CD14-positive monocyte (primary cell): ENCODE results near the gene IL36G. TPM values are rescaled to one million over a fixed set of nuclear protein-coding genes. Genes with fewer than 3 reads are reported as not detected.

Experiments used
- DNase-seq, 3 donors: peaks; one replicate each; pipeline ENCODE4 v3.0.0-alpha.2; 2011 to 2022
- H2AFZ ChIP-seq: 2 replicates; pipeline ENCODE4 v1.6.0; 2012; ENCODE audit warnings: mild to moderate bottlenecking, low read depth, low read length, inconsistent platforms; ENCODE audit not compliant: insufficient read depth, poor library complexity, severe bottlenecking
- H3K27ac ChIP-seq, 2 donors: 1 replicate in 1 of 2; 2 replicates in 1 of 2; pipeline ENCODE4 v1.5.1; 2012 to 2013; ENCODE audit warnings: low read length in 2 of 2, control low read depth in 1 of 2, inconsistent platforms in 1 of 2, low read depth in 1 of 2, mild to moderate bottlenecking in 1 of 2
- H3K27me3 ChIP-seq, 2 donors: one replicate each; pipeline versions ENCODE4 v1.6.0 to v1.6.1; 2011 to 2013; ENCODE audit warnings: low read length in 2 of 2; ENCODE audit not compliant: control insufficient read depth in 2 of 2, insufficient read depth in 2 of 2
- H3K36me3 ChIP-seq, 2 donors: replicated peaks in 1 of 2; 1 replicate in 1 of 2; 2 replicates in 1 of 2; pipeline versions ENCODE4 v1.5.1 to v1.6.1; 2012 to 2013; ENCODE audit warnings: low read length in 2 of 2, control low read depth in 1 of 2, inconsistent platforms in 1 of 2, mild to moderate bottlenecking in 1 of 2; ENCODE audit not compliant: insufficient read depth in 2 of 2, control insufficient read depth in 1 of 2
- H3K4me1 ChIP-seq, 2 donors: 1 replicate in 1 of 2; 2 replicates in 1 of 2; pipeline versions ENCODE4 v1.5.1 to v1.6.1; 2012 to 2013; ENCODE audit warnings: low read length in 2 of 2, control low read depth in 1 of 2, inconsistent platforms in 1 of 2, mild to moderate bottlenecking in 1 of 2, moderate library complexity in 1 of 2; ENCODE audit not compliant: insufficient read depth in 2 of 2, control insufficient read depth in 1 of 2
- H3K4me2 ChIP-seq: replicated peaks from 2 replicates; pipeline ENCODE3; 2012; ENCODE audit warnings: low read length, moderate library complexity, mild to moderate bottlenecking; ENCODE audit not compliant: poor library complexity, severe bottlenecking; ENCODE audit errors: extremely low read depth
- H3K4me3 ChIP-seq, 3 experiments: fragments of 200-600 bp in 1 of 3; sonication (generic) in 1 of 3; replicated peaks in 1 of 3; 1 replicate in 2 of 3; 2 replicates in 1 of 3; pipeline ENCODE4 v1.5.1; 2011 to 2013; ENCODE audit warnings: low read length in 3 of 3, mild to moderate bottlenecking in 3 of 3, control low read depth in 2 of 3, low read depth in 2 of 3, inconsistent platforms in 1 of 3, moderate library complexity in 1 of 3
- H3K79me2 ChIP-seq: 2 replicates; pipeline ENCODE4 v1.6.0; 2012; ENCODE audit warnings: mild to moderate bottlenecking, control low read depth, inconsistent platforms, low read length, moderate library complexity; ENCODE audit not compliant: insufficient read depth
- H3K9ac ChIP-seq: 2 replicates; pipeline ENCODE4 v1.6.0; 2017; ENCODE audit warnings: low read length, mild to moderate bottlenecking; ENCODE audit not compliant: insufficient read depth, poor library complexity, severe bottlenecking
- H3K9me3 ChIP-seq, 2 donors: replicated peaks in 1 of 2; 1 replicate in 1 of 2; 2 replicates in 1 of 2; pipeline versions ENCODE4 v1.5.1 to v1.6.1; 2012 to 2013; ENCODE audit warnings: low read length in 2 of 2, control low read depth in 1 of 2; ENCODE audit not compliant: control insufficient read depth in 1 of 2, insufficient read depth in 1 of 2
- H4K20me1 ChIP-seq: 2 replicates; pipeline ENCODE4 v1.6.0; 2012; ENCODE audit warnings: mild to moderate bottlenecking, low read length, control low read depth, moderate library complexity; ENCODE audit not compliant: insufficient read depth
- H3K27ac Mint-ChIP-seq, 7 donors: one replicate each; pipeline ENCODE4 v1.8.0; 2020; ENCODE audit warnings: mild to moderate bottlenecking in 7 of 7, mixed read lengths in 7 of 7, moderate library complexity in 6 of 7, inconsistent platforms in 2 of 7
- H3K27me3 Mint-ChIP-seq, 3 donors: one replicate each; pipeline ENCODE4 v1.8.0; 2021 to 2022; ENCODE audit warnings: low read depth in 3 of 3, mild to moderate bottlenecking in 3 of 3, mixed read lengths in 3 of 3, moderate library complexity in 3 of 3, inconsistent platforms in 1 of 3
- H3K36me3 Mint-ChIP-seq, 2 donors: one replicate each; pipeline ENCODE4 v1.8.0; 2020; ENCODE audit warnings: mixed read lengths in 2 of 2, inconsistent platforms in 1 of 2, mild to moderate bottlenecking in 1 of 2
- H3K4me1 Mint-ChIP-seq: one replicate; pipeline ENCODE4 v1.8.0; 2020; ENCODE audit warnings: mild to moderate bottlenecking, mixed read lengths
- H3K4me3 Mint-ChIP-seq, 2 donors: one replicate each; pipeline ENCODE4 v1.8.0; 2020; ENCODE audit warnings: mild to moderate bottlenecking in 2 of 2, mixed read lengths in 2 of 2, moderate library complexity in 1 of 2
- H3K9me3 Mint-ChIP-seq, 7 donors: one replicate each; pipeline ENCODE4 v1.8.0; 2020 to 2022; ENCODE audit warnings: mixed read lengths in 7 of 7, mild to moderate bottlenecking in 6 of 7, moderate library complexity in 6 of 7, inconsistent platforms in 2 of 7
- WGBS: methylation state at CpG from one replicate; pipeline ENCODE4 v1.1.5; 2013; ENCODE audit warnings: missing lambda C conversion rate; ENCODE audit not compliant: insufficient coverage; 5-methylcytosine and 5-hydroxymethylcytosine counted together
- intact Hi-C, 2 donors: fragments of 100-400 bp; cut with micrococcal nuclease; formaldehyde crosslinking; loops; one replicate each; pipeline versions ENCODE4 v1.15.0 to v1.15.1; 2023
- polyA plus RNA-seq, 3 donors: library from polyadenylated mRNA; depleted of rRNA in 1 of 3; unstranded in 2 of 3; stranded (reverse) in 1 of 3; fragments of 300-500 nt in 2 of 3; fragments of >200 nt in 1 of 3; fragmentation: Illumina TruSeq in 2 of 3; gene quantifications; 1 replicate in 2 of 3; 2 replicates in 1 of 3; pipeline ENCODE4 v1.2.3, GENCODE V29; 2012 to 2021
- TF ChIP-seq, protein P1 (sequence below): fragments of 200-600 bp; IDR thresholded peaks from one replicate; pipeline ENCODE4 v1.8.0; 2022; ENCODE audit warnings: antibody characterized with exemption, mild to moderate bottlenecking

Gene IL36G
- polyA plus RNA-seq, 3 donors, result not detected

DNA sequence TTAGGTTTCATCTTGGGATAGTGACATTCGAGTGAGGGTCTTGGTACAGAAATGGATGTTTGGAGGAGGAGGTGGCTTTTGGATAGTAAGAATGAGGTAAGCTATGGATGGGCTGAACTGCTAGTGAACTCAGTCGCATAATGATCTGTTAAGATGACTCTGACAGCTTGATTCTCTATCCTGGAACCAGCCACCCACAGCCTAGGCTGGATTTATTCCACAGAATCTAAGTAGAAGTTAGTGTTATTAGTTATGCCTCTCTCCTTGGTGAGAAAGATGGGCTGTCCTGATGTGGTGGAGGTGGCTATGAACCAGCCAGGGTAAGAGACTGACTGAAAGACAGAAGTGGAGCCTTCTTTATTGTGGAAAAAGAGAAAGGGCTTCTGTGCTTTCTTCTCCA, 49.9 kb downstream of the IL36G start:
- peaks cover 18 to 26% (median 25%) of the 10 kb centered on the region in 3 donors for H3K27me3 Mint-ChIP-seq
- H3K27me3 ChIP-seq, result peaks cover 7 to 17% of the 10 kb centered on the region in 2 donors

DNA sequence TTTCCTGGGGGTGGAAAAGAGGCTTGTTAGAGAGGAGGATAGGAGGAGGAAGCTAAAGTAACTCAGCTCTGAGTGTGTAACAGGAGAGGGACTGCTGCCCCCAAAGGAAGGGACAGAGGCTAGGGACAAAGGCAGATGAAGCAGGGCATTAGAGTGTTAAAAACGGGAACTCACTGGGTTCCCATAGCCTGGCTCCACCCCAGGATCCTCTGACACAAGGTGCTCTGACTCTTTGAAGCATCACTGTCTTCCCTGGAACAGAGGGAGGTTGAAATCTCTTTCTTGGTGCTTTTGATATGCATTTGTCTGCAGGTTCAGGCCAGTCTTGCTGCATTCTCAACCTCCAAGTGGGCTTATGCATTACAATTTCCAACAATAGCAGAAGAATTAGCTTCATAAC, 50.3 kb downstream of the IL36G start:
- TF ChIP-seq, protein P1, sequence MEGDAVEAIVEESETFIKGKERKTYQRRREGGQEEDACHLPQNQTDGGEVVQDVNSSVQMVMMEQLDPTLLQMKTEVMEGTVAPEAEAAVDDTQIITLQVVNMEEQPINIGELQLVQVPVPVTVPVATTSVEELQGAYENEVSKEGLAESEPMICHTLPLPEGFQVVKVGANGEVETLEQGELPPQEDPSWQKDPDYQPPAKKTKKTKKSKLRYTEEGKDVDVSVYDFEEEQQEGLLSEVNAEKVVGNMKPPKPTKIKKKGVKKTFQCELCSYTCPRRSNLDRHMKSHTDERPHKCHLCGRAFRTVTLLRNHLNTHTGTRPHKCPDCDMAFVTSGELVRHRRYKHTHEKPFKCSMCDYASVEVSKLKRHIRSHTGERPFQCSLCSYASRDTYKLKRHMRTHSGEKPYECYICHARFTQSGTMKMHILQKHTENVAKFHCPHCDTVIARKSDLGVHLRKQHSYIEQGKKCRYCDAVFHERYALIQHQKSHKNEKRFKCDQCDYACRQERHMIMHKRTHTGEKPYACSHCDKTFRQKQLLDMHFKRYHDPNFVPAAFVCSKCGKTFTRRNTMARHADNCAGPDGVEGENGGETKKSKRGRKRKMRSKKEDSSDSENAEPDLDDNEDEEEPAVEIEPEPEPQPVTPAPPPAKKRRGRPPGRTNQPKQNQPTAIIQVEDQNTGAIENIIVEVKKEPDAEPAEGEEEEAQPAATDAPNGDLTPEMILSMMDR, result no peak
- no peaks in the 10 kb centered on the region for H3K36me3 ChIP-seq
- peak overlapping the region in 1 of 7 donors; percentile 33 for H3K27ac Mint-ChIP-seq
- intact Hi-C loops, result no loop called here
- no peaks in the 10 kb centered on the region for H3K4me1 ChIP-seq
- H3K4me3 ChIP-seq, result no peak overlapping the region
- H2AFZ ChIP-seq, result no peak overlapping the region
- WGBS, result 20% methylated on average over 1 of the region's 1 CpG
- H3K27me3 ChIP-seq, result peaks cover 7 to 17% of the 10 kb centered on the region in 2 donors
- H3K9me3 Mint-ChIP-seq, result peaks cover 0 to 2% (median 0%) of the 10 kb centered on the region in 7 donors
- H3K27ac ChIP-seq, result no peak overlapping the region
- H3K4me3 Mint-ChIP-seq, result no peak overlapping the region
- peaks cover 17 to 26% (median 25%) of the 10 kb centered on the region in 3 donors for H3K27me3 Mint-ChIP-seq
- H3K9ac ChIP-seq, result no peak overlapping the region
- no peaks in the 10 kb centered on the region for H3K79me2 ChIP-seq
- H3K9me3 ChIP-seq, result no peaks in the 10 kb centered on the region
- peaks cover 8% of the 10 kb centered on the region for H3K4me1 Mint-ChIP-seq
- no peak overlapping the region for H3K4me2 ChIP-seq
- DNase-seq, result no peak
- H3K36me3 Mint-ChIP-seq, result no peaks in the 10 kb centered on the region
- no peaks in the 10 kb centered on the region for H4K20me1 ChIP-seq

More for the DNA sequence above, 49.9 kb downstream of the IL36G start:
- H3K9me3 Mint-ChIP-seq, result peaks cover 0 to 2% (median 0%) of the 10 kb centered on the region in 7 donors
- no peak overlapping the region for H3K27ac ChIP-seq
- no peak overlapping the region for H3K4me3 ChIP-seq
- H3K36me3 ChIP-seq, result no peaks in the 10 kb centered on the region
- H3K4me2 ChIP-seq, result no peak overlapping the region
- no peaks in the 10 kb centered on the region for H3K79me2 ChIP-seq
- H3K27ac Mint-ChIP-seq, result peak overlapping the region in 1 of 7 donors; percentile 33
- no peaks in the 10 kb centered on the region for H3K4me1 ChIP-seq
- no peaks in the 10 kb centered on the region for H3K9me3 ChIP-seq
- no peak overlapping the region for H3K4me3 Mint-ChIP-seq
- no peaks in the 10 kb centered on the region for H3K36me3 Mint-ChIP-seq
- TF ChIP-seq, protein P1, result no peak
- intact Hi-C loops, result no loop called here
- H2AFZ ChIP-seq, result no peak overlapping the region
- H3K4me1 Mint-ChIP-seq, result peaks cover 8% of the 10 kb centered on the region
- 89% methylated on average over 1 of the region's 2 CpGs for WGBS
- H4K20me1 ChIP-seq, result no peaks in the 10 kb centered on the region
- no peak overlapping the region for H3K9ac ChIP-seq
- no peak for DNase-seq
